Dedifferentiated amniotic fluid mesenchymal stem cell (primary cell): ENCODE measurements around the gene LRMDA.

ENCODE experiments used
- DNase-seq: peaks from one replicate; pipeline ENCODE4 v3.0.0-alpha.2; 2016; ENCODE audit errors: extremely low spot score

The LRMDA gene

GRCh38 chr10:75640803-75641202 lies 209.4 kb downstream of the LRMDA start:
- no peak for DNase-seq

GRCh38 chr10:75643405-75643804 lies 212.0 kb downstream of the LRMDA start:
- no peak for DNase-seq

GRCh38 chr10:75643944-75644692 lies 212.7 kb downstream of the LRMDA start:
- DNase-seq, result no peak

- DNase-seq, result no peak
These were observed 214.3 kb downstream of the LRMDA start for GRCh38 chr10:75645704-75646103.

GRCh38 chr10:75646218-75646915 lies 214.9 kb downstream of the LRMDA start:
- no peak for DNase-seq

- no peak for DNase-seq
These were observed 215.5 kb downstream of the LRMDA start for GRCh38 chr10:75646916-75647315.

- DNase-seq, result no peak
These were observed 216.3 kb downstream of the LRMDA start for GRCh38 chr10:75647675-75648074.

- no peak for DNase-seq
These were observed 216.9 kb downstream of the LRMDA start for GRCh38 chr10:75648351-75648750.

GRCh38 chr10:75648854-75649253 lies 217.4 kb downstream of the LRMDA start:
- no peak for DNase-seq

- DNase-seq, result no peak
These were observed 218.0 kb downstream of the LRMDA start for GRCh38 chr10:75649466-75649865.

- no peak for DNase-seq
These were observed 219.2 kb downstream of the LRMDA start for GRCh38 chr10:75650648-75651047.

GRCh38 chr10:75651417-75651816 lies 220.0 kb downstream of the LRMDA start:
- no peak for DNase-seq

- no peak for DNase-seq
These were observed 220.8 kb downstream of the LRMDA start for GRCh38 chr10:75652146-75652740.

GRCh38 chr10:75653761-75654160 lies 222.3 kb downstream of the LRMDA start:
- DNase-seq, result no peak

- no peak for DNase-seq
These were observed 222.8 kb downstream of the LRMDA start for GRCh38 chr10:75654171-75654771.

GRCh38 chr10:75654772-75655171 lies 223.3 kb downstream of the LRMDA start:
- no peak for DNase-seq

- DNase-seq, result no peak
These were observed 224.5 kb downstream of the LRMDA start for GRCh38 chr10:75655791-75656451.

- no peak for DNase-seq
These were observed 225.9 kb downstream of the LRMDA start for GRCh38 chr10:75657351-75657750.

GRCh38 chr10:75658036-75658435 lies 226.6 kb downstream of the LRMDA start:
- no peak for DNase-seq

GRCh38 chr10:75658496-75658895 lies 227.1 kb downstream of the LRMDA start:
- DNase-seq, result no peak

- DNase-seq, result no peak
These were observed 227.5 kb downstream of the LRMDA start for GRCh38 chr10:75658915-75659314.

- no peak for DNase-seq
These were observed 229.4 kb downstream of the LRMDA start for GRCh38 chr10:75660823-75661222.
